Neuronal stem cell (in vitro differentiated cells): ENCODE data around the gene LRRC17.

Experiments
- DNase-seq: peaks from one replicate; pipeline ENCODE4 v3.0.0-alpha.2; 2013; ENCODE audit warnings: low spot score
- H2AFZ ChIP-seq: one replicate; pipeline ENCODE4 v1.6.1; 2013; ENCODE audit warnings: mild to moderate bottlenecking, low read length, inconsistent platforms
- H2AK5ac ChIP-seq: 2 replicates; pipeline ENCODE4 v1.6.1; 2013; ENCODE audit warnings: low read depth, mild to moderate bottlenecking, inconsistent platforms, low read length, moderate library complexity, mixed read lengths
- H2BK120ac ChIP-seq: 2 replicates; pipeline ENCODE4 v1.6.1; 2013; ENCODE audit warnings: low read depth, mild to moderate bottlenecking, inconsistent platforms, low read length, moderate library complexity, mixed read lengths
- H2BK12ac ChIP-seq: one replicate; pipeline ENCODE4 v1.6.1; 2013; ENCODE audit warnings: low read length, inconsistent platforms
- H2BK15ac ChIP-seq: 2 replicates; pipeline ENCODE4 v1.6.1; 2013; ENCODE audit warnings: mild to moderate bottlenecking, low read length, inconsistent platforms, mixed read lengths
- H2BK5ac ChIP-seq: one replicate; pipeline ENCODE4 v1.6.1; 2013; ENCODE audit warnings: inconsistent platforms, mild to moderate bottlenecking, low read length, moderate library complexity
- H3K14ac ChIP-seq: one replicate; pipeline ENCODE4 v1.6.1; 2013; ENCODE audit warnings: low read length, inconsistent platforms
- H3K18ac ChIP-seq: 2 replicates; pipeline ENCODE4 v1.6.1; 2013; ENCODE audit warnings: low read length, inconsistent platforms
- H3K23ac ChIP-seq: 2 replicates; pipeline ENCODE4 v1.6.1; 2013; ENCODE audit warnings: low read depth, mild to moderate bottlenecking, mixed read lengths, low read length, inconsistent platforms; ENCODE audit not compliant: poor library complexity
- H3K27ac ChIP-seq: replicated peaks from 3 replicates; pipeline ENCODE4 v1.5.1; 2013; ENCODE audit warnings: low read length, inconsistent platforms
- H3K27me3 ChIP-seq, 3 experiments: 2 replicates each; pipeline ENCODE4 v1.6.1; 2013; ENCODE audit warnings: low read length in 3 of 3, mild to moderate bottlenecking in 2 of 3, inconsistent platforms in 1 of 3, low read depth in 1 of 3, mixed read lengths in 1 of 3, moderate library complexity in 1 of 3; ENCODE audit not compliant: control insufficient read depth in 3 of 3, insufficient read depth in 3 of 3
- H3K36me3 ChIP-seq, 2 donors: replicated peaks in 1 of 2; 2 replicates each; pipeline ENCODE4 v1.6.1; 2013; ENCODE audit warnings: low read length in 2 of 2; ENCODE audit not compliant: control insufficient read depth in 2 of 2, insufficient read depth in 2 of 2
- H3K4ac ChIP-seq: 2 replicates; pipeline ENCODE4 v1.6.1; 2013; ENCODE audit warnings: inconsistent platforms, mild to moderate bottlenecking, low read length, moderate library complexity
- H3K4me1 ChIP-seq, 2 donors: 1 replicate in 1 of 2; 2 replicates in 1 of 2; pipeline ENCODE4 v1.6.1; 2013; ENCODE audit warnings: low read length in 2 of 2, low read depth in 1 of 2; ENCODE audit not compliant: control insufficient read depth in 2 of 2, insufficient read depth in 1 of 2
- H3K4me2 ChIP-seq: one replicate; pipeline ENCODE4 v1.6.1; 2013; ENCODE audit warnings: mild to moderate bottlenecking, low read length, inconsistent platforms; ENCODE audit not compliant: insufficient read depth, poor library complexity, severe bottlenecking
- H3K4me3 ChIP-seq, 2 donors: 2 replicates each; pipeline ENCODE4 v1.5.1; 2013; ENCODE audit warnings: low read length in 2 of 2, mild to moderate bottlenecking in 2 of 2, inconsistent platforms in 1 of 2, moderate library complexity in 1 of 2
- H3K79me1 ChIP-seq: one replicate; pipeline ENCODE4 v1.6.1; 2013; ENCODE audit warnings: low read depth, mild to moderate bottlenecking, inconsistent platforms, low read length, moderate library complexity
- H3K9ac ChIP-seq: one replicate; pipeline ENCODE4 v1.6.1; 2013; ENCODE audit warnings: mild to moderate bottlenecking, low read depth, low read length, inconsistent platforms; ENCODE audit not compliant: poor library complexity
- H3K9me3 ChIP-seq, 2 donors: replicated peaks in 1 of 2; 2 replicates each; pipeline versions ENCODE3 to v1.6.1; 2013; ENCODE audit warnings: low read length in 2 of 2, mild to moderate bottlenecking in 2 of 2, inconsistent platforms in 1 of 2, low read depth in 1 of 2, mixed read lengths in 1 of 2, moderate library complexity in 1 of 2; ENCODE audit not compliant: control insufficient read depth in 2 of 2, insufficient read depth in 1 of 2
- H4K8ac ChIP-seq: one replicate; pipeline ENCODE4 v1.6.1; 2013; ENCODE audit warnings: low read depth, mild to moderate bottlenecking, inconsistent platforms, low read length, moderate library complexity
- H4K91ac ChIP-seq: one replicate; pipeline ENCODE4 v1.6.1; 2013; ENCODE audit warnings: low read length, low read depth, mild to moderate bottlenecking, inconsistent platforms; ENCODE audit not compliant: poor library complexity
- WGBS, 2 donors: extraction: QIAGEN DNeasy Blood & Tissue Kit; methylation state at CpG; one replicate each; pipeline ENCODE4 v1.1.7; 2013; ENCODE audit warnings: missing lambda C conversion rate in 2 of 2, mixed read lengths in 1 of 2; ENCODE audit not compliant: insufficient read length in 2 of 2, insufficient replicate concordance in 1 of 2; ENCODE audit errors: extremely low coverage in 2 of 2; 5-methylcytosine and 5-hydroxymethylcytosine counted together

The LRRC17 gene

DNA sequence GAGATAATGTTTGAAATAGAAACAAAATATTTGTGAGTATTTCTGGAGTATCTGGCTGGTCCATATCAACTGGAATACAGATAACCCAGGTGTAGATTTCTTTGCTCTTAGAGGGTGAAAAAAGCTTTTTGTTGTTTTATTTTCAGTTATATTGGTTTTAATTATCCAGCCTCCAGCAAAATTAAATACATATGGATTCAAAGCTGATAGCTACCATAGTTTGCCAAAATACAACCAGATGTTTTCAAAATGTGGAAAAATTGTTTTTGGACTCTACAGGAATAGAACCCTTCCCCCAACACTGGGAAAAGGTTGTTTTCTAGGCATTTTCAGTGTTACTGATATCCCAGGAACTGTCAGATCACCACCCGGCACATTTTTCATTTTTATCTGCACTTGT lies 30.1 kb downstream of the LRRC17 start:
- Histone ChIP-seq H3K9me3 (no peaks in the 10 kb centered on the region), H2AK5ac (no peak overlapping the region), H3K4ac (no peak overlapping the region), H3K4me3 (no peak overlapping the region), H2BK15ac (no peak overlapping the region), H3K14ac (no peak overlapping the region), H2BK120ac (no peak overlapping the region), H3K23ac (no peak overlapping the region), H3K4me2 (no peak overlapping the region), H3K27me3 (no peaks in the 10 kb centered on the region), H4K91ac (no peak overlapping the region), H3K18ac (no peak overlapping the region), H2AFZ (no peak overlapping the region), H3K79me1 (no peaks in the 10 kb centered on the region), H3K27ac (no peak overlapping the region), H2BK12ac (no peak overlapping the region), H3K9ac (no peak overlapping the region), H2BK5ac (no peak overlapping the region), H3K4me1 (peaks cover 0 to 3% of the 10 kb centered on the region in 2 donors), H3K36me3 (peaks cover 0 to 56% of the 10 kb centered on the region in 2 donors), H4K8ac (no peak overlapping the region)
- no peak for DNase-seq
- WGBS, 2 donors: no CpG with 5 or more reads among the region's 1 CpG

DNA sequence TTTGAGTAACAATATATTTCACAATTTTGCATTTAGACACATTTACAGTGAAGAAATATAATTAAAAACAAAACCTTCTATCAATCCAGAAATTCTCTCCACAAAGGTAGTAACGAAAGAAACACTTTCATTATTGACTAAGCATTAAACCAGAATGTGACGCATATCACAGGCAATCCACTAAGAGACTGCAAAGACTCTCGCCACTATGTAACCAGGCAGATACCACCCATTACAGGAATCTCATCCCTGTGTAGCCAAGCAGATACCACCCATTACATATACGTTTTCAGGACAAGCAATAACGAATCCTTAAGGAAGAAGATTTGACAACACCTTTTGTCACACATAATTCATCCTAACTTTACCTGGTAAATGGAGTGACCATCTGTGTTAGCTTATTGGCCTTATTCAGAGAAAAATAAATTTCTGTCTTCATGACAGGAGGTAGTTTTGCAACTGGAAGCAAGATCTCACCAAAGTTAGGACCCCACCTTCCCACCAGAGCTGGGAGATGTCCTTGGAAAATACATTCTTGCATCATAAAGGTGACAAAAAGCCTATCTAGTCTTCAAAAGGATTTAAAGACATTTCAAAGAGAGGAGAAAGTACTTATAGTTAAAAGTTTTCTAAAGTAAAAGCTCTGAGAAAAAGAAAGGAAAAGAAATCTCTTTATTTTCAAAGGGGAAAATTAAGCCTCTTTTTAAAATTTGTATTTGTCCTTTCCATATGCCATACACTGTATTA lies 30.8 kb downstream of the LRRC17 start:
- H3K4me2 ChIP-seq: no peak overlapping the region
- no peak overlapping the region for H3K9ac ChIP-seq
- peaks cover 0 to 3% of the 10 kb centered on the region in 2 donors for H3K4me1 ChIP-seq
- H3K79me1 ChIP-seq: no peaks in the 10 kb centered on the region
- peaks cover 0 to 50% of the 10 kb centered on the region in 2 donors for H3K36me3 ChIP-seq
- H2BK12ac ChIP-seq: no peak overlapping the region
- H2AK5ac ChIP-seq: no peak overlapping the region
- H2BK5ac ChIP-seq: no peak overlapping the region
- H3K4me3 ChIP-seq: no peak overlapping the region
- H3K27ac ChIP-seq: no peak overlapping the region
- H3K9me3 ChIP-seq: no peaks in the 10 kb centered on the region
- H2BK120ac ChIP-seq: no peak overlapping the region
- H4K8ac ChIP-seq: no peak overlapping the region
- H3K14ac ChIP-seq: no peak overlapping the region
- WGBS, 2 donors: no CpG with 5 or more reads among the region's 5 CpGs
- no peak overlapping the region for H3K4ac ChIP-seq
- H3K27me3 ChIP-seq: no peaks in the 10 kb centered on the region
- no peak for DNase-seq
- H3K23ac ChIP-seq: no peak overlapping the region
- no peak overlapping the region for H3K18ac ChIP-seq
- no peak overlapping the region for H2BK15ac ChIP-seq
- H2AFZ ChIP-seq: no peak overlapping the region
- H4K91ac ChIP-seq: no peak overlapping the region

- no peak overlapping the region for H4K91ac ChIP-seq
- no peak overlapping the region for H3K4ac ChIP-seq
- no peak overlapping the region for H4K8ac ChIP-seq
- H2AK5ac ChIP-seq: no peak overlapping the region
- H3K18ac ChIP-seq: no peak overlapping the region
- no peak overlapping the region for H3K14ac ChIP-seq
- no peak overlapping the region for H3K23ac ChIP-seq
- H3K9me3 ChIP-seq: no peaks in the 10 kb centered on the region
- no peak overlapping the region for H2BK12ac ChIP-seq
- no peak overlapping the region for H3K27ac ChIP-seq
- H3K4me1 ChIP-seq: peaks cover 0 to 3% of the 10 kb centered on the region in 2 donors
- WGBS, 2 donors: no CpG with 5 or more reads among the region's 4 CpGs
- H2AFZ ChIP-seq: no peak overlapping the region
- no peak overlapping the region for H2BK15ac ChIP-seq
- no peaks in the 10 kb centered on the region for H3K79me1 ChIP-seq
- H3K4me2 ChIP-seq: no peak overlapping the region
- H3K4me3 ChIP-seq: no peak overlapping the region
- no peak for DNase-seq
- H3K27me3 ChIP-seq: no peaks in the 10 kb centered on the region
- no peak overlapping the region for H3K9ac ChIP-seq
- no peak overlapping the region for H2BK120ac ChIP-seq
- no peak overlapping the region for H2BK5ac ChIP-seq
- peaks cover 0 to 44% of the 10 kb centered on the region in 2 donors for H3K36me3 ChIP-seq
These were observed 31.4 kb downstream of the LRRC17 start for GRCh38 chr7:102944241-102944640.

DNA sequence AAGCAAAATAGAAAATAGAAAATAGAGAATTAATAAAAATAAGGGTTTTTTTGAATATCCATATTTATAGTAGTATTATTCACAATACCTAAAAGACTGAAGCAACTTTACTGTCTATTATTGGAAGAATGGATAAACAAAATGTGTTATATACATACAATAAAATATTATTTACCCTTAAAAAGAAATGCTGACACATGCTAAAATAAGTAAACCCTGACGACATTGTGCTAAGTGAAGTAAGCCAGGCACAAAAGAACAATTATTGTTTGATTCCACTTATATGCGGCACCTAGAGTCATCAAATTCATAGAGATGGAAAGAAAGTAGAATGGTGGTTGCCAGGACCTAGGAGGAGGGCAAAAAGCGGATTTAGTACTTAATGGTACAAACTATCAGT lies 39.0 kb downstream of the LRRC17 start:
- Histone ChIP-seq H3K4ac (no peak overlapping the region), H3K36me3 (no peaks in the 10 kb centered on the region), H2BK15ac (no peak overlapping the region), H3K14ac (no peak overlapping the region), H3K18ac (no peak overlapping the region), H2BK120ac (no peak overlapping the region), H2BK5ac (no peak overlapping the region), H2BK12ac (no peak overlapping the region), H3K27ac (no peak overlapping the region), H3K9ac (no peak overlapping the region), H4K91ac (no peak overlapping the region), H3K79me1 (no peaks in the 10 kb centered on the region), H3K4me1 (no peaks in the 10 kb centered on the region), H3K23ac (no peak overlapping the region), H3K27me3 (no peaks in the 10 kb centered on the region), H3K4me2 (no peak overlapping the region), H4K8ac (no peak overlapping the region), H3K9me3 (no peaks in the 10 kb centered on the region), H3K4me3 (no peak overlapping the region), H2AFZ (no peak overlapping the region), H2AK5ac (no peak overlapping the region)
- WGBS, 2 donors: no CpG with 5 or more reads among the region's 3 CpGs
- no peak for DNase-seq
